H1 (cell line): ENCODE results near the gene SLC30A9. TPM values are rescaled to one million over a fixed set of nuclear protein-coding genes. Genes with fewer than 3 reads are reported as not detected.

Experiments
- CTCF ChIA-PET: fragments of 300-600 bp; sonication (Branson Sonifier 250); formaldehyde crosslinking; loops from one replicate; lab custom pipeline; 2021; ENCODE audit not compliant: partially characterized antibody; lab: Charles Lee
- POLR2A ChIA-PET: fragments of 300-600 bp; sonication (Branson Sonifier 250); formaldehyde crosslinking; loops from one replicate; lab custom pipeline; 2021; ENCODE audit warnings: inconsistent platforms; ENCODE audit not compliant: partially characterized antibody; lab: Charles Lee
- DNase-seq, 2 experiments: peaks; one replicate each; pipeline versions ENCODE4 v3.0.0 to v3.0.0-alpha.2; 2010 to 2022; ENCODE audit warnings: low spot score in 2 of 2, low read depth in 1 of 2, mixed read lengths in 1 of 2
- FAIRE-seq: peaks from 2 replicates; lab custom pipeline; 2011; peaks lifted over from hg19 to GRCh38; lab: Jason Lieb, UNC
- H2AFZ ChIP-seq: 2 replicates; pipeline ENCODE4 v1.8.1; 2012; ENCODE audit warnings: low read length, inconsistent platforms
- H2AK5ac ChIP-seq: 2 replicates; pipeline ENCODE4 v1.6.1; 2013; ENCODE audit warnings: low read depth, low read length
- H2BK120ac ChIP-seq: replicated peaks from 2 replicates; pipeline ENCODE3; 2013; ENCODE audit warnings: low read depth, low read length, inconsistent platforms
- H2BK12ac ChIP-seq: 2 replicates; pipeline ENCODE4 v1.6.1; 2013; ENCODE audit warnings: low read depth, low read length
- H2BK15ac ChIP-seq: 2 replicates; pipeline ENCODE4 v1.6.1; 2013; ENCODE audit warnings: low read length
- H2BK20ac ChIP-seq: 2 replicates; pipeline ENCODE4 v1.6.1; 2013; ENCODE audit warnings: low read length
- H2BK5ac ChIP-seq: 2 replicates; pipeline ENCODE4 v1.6.1; 2013; ENCODE audit warnings: low read depth, low read length
- H3K14ac ChIP-seq: 2 replicates; pipeline ENCODE4 v1.6.1; 2013; ENCODE audit warnings: inconsistent platforms; ENCODE audit not compliant: insufficient read length
- H3K18ac ChIP-seq: 2 replicates; pipeline ENCODE4 v1.6.1; 2013; ENCODE audit warnings: low read length; ENCODE audit errors: extremely low read depth
- H3K23ac ChIP-seq: 2 replicates; pipeline ENCODE4 v1.6.1; 2013; ENCODE audit warnings: inconsistent platforms; ENCODE audit not compliant: insufficient read length
- H3K23me2 ChIP-seq: 2 replicates; pipeline ENCODE4 v1.6.1; 2013; ENCODE audit warnings: low read depth, low read length
- H3K27ac ChIP-seq: 2 replicates; pipeline ENCODE4 v1.6.1; 2011; ENCODE audit warnings: low read depth, low read length, inconsistent platforms
- H3K27me3 ChIP-seq, 4 experiments: replicated peaks in 1 of 4; 1 replicate in 1 of 4; 2 replicates in 3 of 4; pipeline versions ENCODE4 v1.6.1 to v1.8.1; 2011 to 2013; ENCODE audit warnings: low read length in 3 of 4, mild to moderate bottlenecking in 3 of 4, inconsistent platforms in 2 of 4, mixed read lengths in 2 of 4, moderate library complexity in 1 of 4; ENCODE audit not compliant: control insufficient read depth in 3 of 4, insufficient read depth in 3 of 4; ENCODE audit errors: extremely low read depth in 1 of 4
- H3K36me3 ChIP-seq, 4 experiments: 2 replicates each; pipeline versions ENCODE4 v1.6.1 to v1.8.1; 2011 to 2013; ENCODE audit warnings: mild to moderate bottlenecking in 4 of 4, low read length in 3 of 4, moderate library complexity in 2 of 4, control low read depth in 1 of 4, inconsistent platforms in 1 of 4; ENCODE audit not compliant: insufficient read depth in 4 of 4, control insufficient read depth in 2 of 4
- H3K4ac ChIP-seq: replicated peaks from 2 replicates; pipeline ENCODE3; 2013; ENCODE audit warnings: low read length, low read depth, mixed read lengths, inconsistent platforms; ENCODE audit not compliant: insufficient read length
- H3K4me1 ChIP-seq, 4 experiments: replicated peaks in 1 of 4; 1 replicate in 1 of 4; 2 replicates in 3 of 4; pipeline versions ENCODE4 v1.6.1 to v1.8.1; 2011 to 2013; ENCODE audit warnings: low read length in 3 of 4, inconsistent platforms in 2 of 4, mixed read lengths in 1 of 4; ENCODE audit not compliant: insufficient read depth in 4 of 4, control insufficient read depth in 3 of 4
- H3K4me2 ChIP-seq, 2 experiments: 2 replicates each; pipeline versions ENCODE4 v1.6.1 to v1.8.1; 2011 to 2013; ENCODE audit warnings: low read depth in 2 of 2, low read length in 2 of 2, control low read depth in 1 of 2, inconsistent platforms in 1 of 2, mild to moderate bottlenecking in 1 of 2; ENCODE audit not compliant: insufficient read depth in 1 of 2
- H3K4me3 ChIP-seq, 4 experiments: fragments of 200-600, 300-600 bp in 1 of 4; sonication (generic), shearing (Covaris generic), sonication (Bioruptor Twin) in 1 of 4; 2 replicates each; pipeline versions ENCODE4 v1.5.1 to v1.8.1; 2011 to 2016; ENCODE audit warnings: low read length in 4 of 4, low read depth in 3 of 4, control low read depth in 2 of 4, inconsistent platforms in 2 of 4, mild to moderate bottlenecking in 2 of 4, mixed read lengths in 1 of 4, moderate library complexity in 1 of 4; ENCODE audit not compliant: insufficient read depth in 2 of 4; ENCODE audit errors: extremely low read depth in 1 of 4
- H3K56ac ChIP-seq: replicated peaks from 2 replicates; pipeline ENCODE3; 2013; ENCODE audit warnings: low read depth, mild to moderate bottlenecking, mixed read lengths, low read length, inconsistent platforms; ENCODE audit not compliant: insufficient read length
- H3K79me1 ChIP-seq: 2 replicates; pipeline ENCODE4 v1.6.1; 2013; ENCODE audit warnings: low read depth, low read length, control low read depth
- H3K79me2 ChIP-seq, 2 experiments: 2 replicates each; pipeline versions ENCODE4 v1.6.1 to v1.8.1; 2012 to 2013; ENCODE audit warnings: low read length in 2 of 2, mild to moderate bottlenecking in 2 of 2, inconsistent platforms in 1 of 2; ENCODE audit not compliant: insufficient read depth in 2 of 2, control insufficient read depth in 1 of 2
- H3K9ac ChIP-seq, 4 experiments: replicated peaks in 1 of 4; 1 replicate in 1 of 4; 2 replicates in 3 of 4; pipeline versions ENCODE4 v1.6.1 to v1.8.1; 2011 to 2013; ENCODE audit warnings: low read depth in 3 of 4, low read length in 3 of 4, control low read depth in 2 of 4, mild to moderate bottlenecking in 2 of 4, moderate library complexity in 2 of 4, inconsistent platforms in 1 of 4; ENCODE audit errors: extremely low read depth in 1 of 4
- H3K9me3 ChIP-seq, 2 experiments: 2 replicates each; pipeline versions ENCODE4 v1.6.1 to v1.8.1; 2012 to 2013; ENCODE audit warnings: mild to moderate bottlenecking in 2 of 2, moderate library complexity in 2 of 2, control low read depth in 1 of 2, inconsistent platforms in 1 of 2, low read depth in 1 of 2, low read length in 1 of 2, mixed read lengths in 1 of 2; ENCODE audit not compliant: insufficient read depth in 2 of 2
- H4K20me1 ChIP-seq, 2 experiments: replicated peaks in 1 of 2; 2 replicates each; pipeline versions ENCODE3 to v1.8.1; 2011 to 2013; ENCODE audit warnings: inconsistent platforms in 2 of 2, low read length in 2 of 2, mild to moderate bottlenecking in 1 of 2; ENCODE audit not compliant: insufficient read depth in 2 of 2, control insufficient read depth in 1 of 2
- H4K5ac ChIP-seq: 2 replicates; pipeline ENCODE4 v1.6.1; 2013; ENCODE audit warnings: low read length, low read depth, mixed read lengths, inconsistent platforms; ENCODE audit not compliant: insufficient read length
- H4K8ac ChIP-seq: 2 replicates; pipeline ENCODE4 v1.8.0; 2013; ENCODE audit warnings: mild to moderate bottlenecking, moderate library complexity, low read length, inconsistent platforms; ENCODE audit not compliant: insufficient read depth; ENCODE audit errors: extremely low read depth
- H4K91ac ChIP-seq: replicated peaks from 2 replicates; pipeline ENCODE3; 2013; ENCODE audit warnings: low read length, mixed read lengths, inconsistent platforms; ENCODE audit not compliant: insufficient read length
- CHD2 ChIP-seq: IDR thresholded peaks from 2 replicates; pipeline ENCODE4 v1.6.1; 2012; ENCODE audit warnings: low read length, improper control_type of control experiment
- EP300 ChIP-seq, 2 experiments: IDR thresholded peaks; 1 replicate in 1 of 2; 2 replicates in 1 of 2; pipeline ENCODE4 v1.6.1; 2011 to 2012; ENCODE audit warnings: low read depth in 2 of 2, low read length in 2 of 2, mild to moderate bottlenecking in 2 of 2, borderline replicate concordance in 1 of 2, inconsistent platforms in 1 of 2, moderate library complexity in 1 of 2
- GABPA ChIP-seq: IDR thresholded peaks from 2 replicates; pipeline ENCODE4 v1.6.1; 2011; ENCODE audit warnings: mild to moderate bottlenecking, low read length, moderate library complexity, borderline replicate concordance; ENCODE audit not compliant: insufficient read depth
- HDAC2 ChIP-seq, 2 experiments: fragments of 300-600 bp in 1 of 2; sonication (generic) in 1 of 2; IDR thresholded peaks; 2 replicates each; pipeline ENCODE4 v1.6.1; 2011 to 2012; ENCODE audit warnings: low read depth in 2 of 2, low read length in 2 of 2, mild to moderate bottlenecking in 2 of 2, moderate library complexity in 2 of 2, borderline replicate concordance in 1 of 2, inconsistent platforms in 1 of 2
- JUND ChIP-seq: IDR thresholded peaks from 2 replicates; pipeline ENCODE4 v1.6.1; 2011; ENCODE audit warnings: mild to moderate bottlenecking, improper control_type of control experiment, low read length
- SAP30 ChIP-seq: fragments of 300-600 bp; sonication (generic); IDR thresholded peaks from 2 replicates; pipeline ENCODE4 v1.7.1; 2012; ENCODE audit warnings: low read length, moderate library complexity, mild to moderate bottlenecking, inconsistent platforms; ENCODE audit not compliant: insufficient read depth, insufficient replicate concordance
- SIN3A ChIP-seq, 2 experiments: IDR thresholded peaks in 1 of 2; conservative IDR thresholded peaks in 1 of 2; 2 replicates each; pipeline ENCODE4 v1.6.1; 2011 to 2012; ENCODE audit warnings: low read length in 2 of 2, improper control_type of control experiment in 1 of 2, low read depth in 1 of 2, mild to moderate bottlenecking in 1 of 2
- SP4 ChIP-seq: IDR thresholded peaks from 2 replicates; pipeline ENCODE4 v1.6.1; 2012; ENCODE audit warnings: low read length, inconsistent platforms
- WGBS, 2 experiments: shearing (Covaris generic) in 1 of 2; methylation state at CpG; one replicate each; pipeline versions ENCODE4 v1.1.6 to v1.1.7; 2013 to 2015; ENCODE audit warnings: low lambda C conversion rate in 2 of 2, mixed read lengths in 2 of 2, inconsistent platforms in 1 of 2, low coverage in 1 of 2, missing lambda C conversion rate in 1 of 2; ENCODE audit not compliant: insufficient replicate concordance in 2 of 2, insufficient coverage in 1 of 2, insufficient read length in 1 of 2; ENCODE audit errors: extremely low coverage in 1 of 2, missing lambda C conversion rate in 1 of 2; 5-methylcytosine and 5-hydroxymethylcytosine counted together
- polyA plus RNA-seq, 7 experiments: library from polyadenylated mRNA; depleted of rRNA in 3 of 7; stranded (reverse) in 5 of 7; unstranded in 2 of 7; fragments of >200 nt in 5 of 7; fragments of 200-250 nt in 2 of 7; gene quantifications; 1 replicate in 5 of 7; 2 replicates in 1 of 7; 4 replicates in 1 of 7; pipeline versions ENCODE4 v1.2.1 to v1.2.3, GENCODE V29; 2011 to 2013; ENCODE audit warnings: missing spikeins in 2 of 7, mixed read lengths in 2 of 7
- total RNA-seq: library from RNA; stranded (reverse); fragmentation: NEBNext Ultra II Directional; extraction: Animal tissue kit (Norgen Biotek cat#: 25700); gene quantifications from 2 replicates; pipeline ENCODE4 v1.2.1, GENCODE V29; 2021
- TF ChIP-seq, protein P1 (sequence below): IDR thresholded peaks from 2 replicates; pipeline ENCODE4 v1.6.1; 2011; ENCODE audit warnings: low read depth, mild to moderate bottlenecking, low read length; ENCODE audit not compliant: insufficient read depth
- TF ChIP-seq, protein P2 (sequence below): IDR thresholded peaks from 2 replicates; pipeline ENCODE4 v1.6.1; 2012; ENCODE audit warnings: inconsistent platforms

SLC30A9 gene
- total and polyA plus RNA-seq, 2 of the 8 experiments (the other 6 are each of a cell fraction or from before 2014, with no cell fraction given), result 41.2 to 67.2 TPM

DNA sequence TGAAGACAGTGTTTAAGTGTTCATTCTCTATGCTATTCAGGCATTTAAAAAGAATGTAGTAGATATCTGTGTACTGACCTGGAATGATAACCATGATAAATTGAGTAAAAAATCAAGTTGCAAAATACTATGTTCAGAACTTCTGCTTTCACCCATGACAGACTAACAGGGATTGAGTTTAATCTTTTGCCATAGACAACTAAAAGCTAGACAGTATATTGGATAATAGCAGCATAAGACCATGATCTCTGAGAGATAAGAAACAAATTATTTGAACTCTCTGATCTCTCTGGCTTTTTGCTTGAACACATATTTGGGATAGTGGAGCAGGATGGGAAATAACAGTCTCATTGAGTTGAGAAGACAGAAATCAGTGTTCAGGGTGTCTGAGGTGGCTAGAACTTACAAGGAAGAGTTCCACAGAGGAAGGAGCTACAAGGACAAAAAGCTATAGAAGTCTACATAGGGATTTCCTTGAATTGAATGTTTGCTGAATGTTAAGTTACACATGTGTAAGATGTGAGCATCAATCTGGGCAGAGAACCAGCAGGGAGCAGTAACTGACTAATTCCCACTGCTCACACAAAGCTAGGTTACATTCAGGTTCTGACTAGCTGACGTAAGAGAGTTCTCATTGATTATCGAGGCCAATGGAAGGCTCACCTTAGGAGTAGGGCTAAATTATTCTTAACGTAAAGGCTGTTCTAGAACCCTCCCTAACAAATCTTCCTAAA is 60.4 kb downstream of the SLC30A9 start:
- H3K18ac ChIP-seq, result no peak overlapping the region
- no peak overlapping the region for H4K5ac ChIP-seq
- H3K14ac ChIP-seq, result no peak overlapping the region
- no peak overlapping the region for H3K27ac ChIP-seq
- TF ChIP-seq SAP30 (no peak), SIN3A (conservative IDR thresholded peaks at IDR 0.05 in 1 of 2, IDR thresholded peaks at IDR 0.05 in 1 of 2; ENCODE audit: low read depth in 1 of 2, low read length in 2 of 2) (no peak), GABPA (no peak), EP300 (IDR thresholded peaks at IDR 0.05; ENCODE audit: borderline replicate concordance in 1 of 2, low read depth in 2 of 2, low read length in 2 of 2) (no peak), CHD2 (no peak), JUND (no peak), HDAC2 (IDR thresholded peaks at IDR 0.05; ENCODE audit: borderline replicate concordance in 1 of 2, low read depth in 2 of 2, low read length in 2 of 2) (no peak), SP4 (no peak)
- TF ChIP-seq, protein P1, sequence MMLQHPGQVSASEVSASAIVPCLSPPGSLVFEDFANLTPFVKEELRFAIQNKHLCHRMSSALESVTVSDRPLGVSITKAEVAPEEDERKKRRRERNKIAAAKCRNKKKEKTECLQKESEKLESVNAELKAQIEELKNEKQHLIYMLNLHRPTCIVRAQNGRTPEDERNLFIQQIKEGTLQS, result no peak
- TF ChIP-seq, protein P2, sequence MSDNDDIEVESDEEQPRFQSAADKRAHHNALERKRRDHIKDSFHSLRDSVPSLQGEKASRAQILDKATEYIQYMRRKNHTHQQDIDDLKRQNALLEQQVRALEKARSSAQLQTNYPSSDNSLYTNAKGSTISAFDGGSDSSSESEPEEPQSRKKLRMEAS, result no peak
- no peak for DNase-seq
- H3K9ac ChIP-seq, result no peak overlapping the region
- no peak overlapping the region for H2BK15ac ChIP-seq
- H3K79me2 ChIP-seq, result no peaks in the 10 kb centered on the region
- no peaks in the 10 kb centered on the region for H3K4me1 ChIP-seq
- H4K8ac ChIP-seq, result no peak overlapping the region
- 94% methylated on average over 3 of the region's 3 CpGs; no CpG with 5 or more reads in 1 of the 2 experiments for WGBS, 2 experiments
- CTCF ChIA-PET, result interaction anchor here (0.7 to 0.8 kb wide), 2 partner anchors 38 to 60 kb away, joined by 3 read pairs; no protein-coding TSS in a partner anchor
- no peaks in the 10 kb centered on the region for H3K23me2 ChIP-seq
- H3K36me3 ChIP-seq, result peaks cover 0 to 18% (median 9%) of the 10 kb centered on the region in 4 experiments; a peak in 4 of 8 replicates
- H4K20me1 ChIP-seq, result peaks cover 0 to 1% of the 10 kb centered on the region in 2 experiments
- H2BK120ac ChIP-seq, result no peak overlapping the region
- no peak overlapping the region for H2BK5ac ChIP-seq
- no peaks in the 10 kb centered on the region for H3K79me1 ChIP-seq
- no peak overlapping the region for H2AFZ ChIP-seq
- no peak overlapping the region for H2BK12ac ChIP-seq
- H3K4me2 ChIP-seq, result no peak overlapping the region
- no peak for FAIRE-seq
- no peak overlapping the region for H4K91ac ChIP-seq
- no peak overlapping the region for H2AK5ac ChIP-seq
- no peak overlapping the region for H3K23ac ChIP-seq
- POLR2A ChIA-PET, result interaction anchor here (0.6 kb wide), 1 partner anchor 93 kb away, joined by 3 read pairs; no protein-coding TSS in a partner anchor
- no peaks in the 10 kb centered on the region for H3K27me3 ChIP-seq
- no peak overlapping the region for H2BK20ac ChIP-seq
- H3K4me3 ChIP-seq, result no peak overlapping the region
- H3K56ac ChIP-seq, result no peak overlapping the region
- no peaks in the 10 kb centered on the region; a peak in 1 of 4 replicates for H3K9me3 ChIP-seq
- no peak overlapping the region for H3K4ac ChIP-seq
